H1 (cell line): ENCODE results near the gene SSBP3. TPM values are rescaled to one million over a fixed set of nuclear protein-coding genes. Genes with fewer than 3 reads are reported as not detected.

Experiments
- CTCF ChIA-PET: fragments of 300-600 bp; sonication (Branson Sonifier 250); formaldehyde crosslinking; loops from one replicate; lab custom pipeline; 2021; ENCODE audit not compliant: partially characterized antibody; lab: Charles Lee
- POLR2A ChIA-PET: fragments of 300-600 bp; sonication (Branson Sonifier 250); formaldehyde crosslinking; loops from one replicate; lab custom pipeline; 2021; ENCODE audit warnings: inconsistent platforms; ENCODE audit not compliant: partially characterized antibody; lab: Charles Lee
- DNase-seq, 2 experiments: peaks; one replicate each; pipeline versions ENCODE4 v3.0.0 to v3.0.0-alpha.2; 2010 to 2022; ENCODE audit warnings: low spot score in 2 of 2, low read depth in 1 of 2, mixed read lengths in 1 of 2
- FAIRE-seq: peaks from 2 replicates; lab custom pipeline; 2011; peaks lifted over from hg19 to GRCh38; lab: Jason Lieb, UNC
- H2AFZ ChIP-seq: 2 replicates; pipeline ENCODE4 v1.8.1; 2012; ENCODE audit warnings: low read length, inconsistent platforms
- H2AK5ac ChIP-seq: 2 replicates; pipeline ENCODE4 v1.6.1; 2013; ENCODE audit warnings: low read depth, low read length
- H2BK120ac ChIP-seq: replicated peaks from 2 replicates; pipeline ENCODE3; 2013; ENCODE audit warnings: low read depth, low read length, inconsistent platforms
- H2BK12ac ChIP-seq: 2 replicates; pipeline ENCODE4 v1.6.1; 2013; ENCODE audit warnings: low read depth, low read length
- H2BK15ac ChIP-seq: 2 replicates; pipeline ENCODE4 v1.6.1; 2013; ENCODE audit warnings: low read length
- H2BK20ac ChIP-seq: 2 replicates; pipeline ENCODE4 v1.6.1; 2013; ENCODE audit warnings: low read length
- H2BK5ac ChIP-seq: 2 replicates; pipeline ENCODE4 v1.6.1; 2013; ENCODE audit warnings: low read depth, low read length
- H3K14ac ChIP-seq: 2 replicates; pipeline ENCODE4 v1.6.1; 2013; ENCODE audit warnings: inconsistent platforms; ENCODE audit not compliant: insufficient read length
- H3K18ac ChIP-seq: 2 replicates; pipeline ENCODE4 v1.6.1; 2013; ENCODE audit warnings: low read length; ENCODE audit errors: extremely low read depth
- H3K23ac ChIP-seq: 2 replicates; pipeline ENCODE4 v1.6.1; 2013; ENCODE audit warnings: inconsistent platforms; ENCODE audit not compliant: insufficient read length
- H3K23me2 ChIP-seq: 2 replicates; pipeline ENCODE4 v1.6.1; 2013; ENCODE audit warnings: low read depth, low read length
- H3K27ac ChIP-seq: 2 replicates; pipeline ENCODE4 v1.6.1; 2011; ENCODE audit warnings: low read depth, low read length, inconsistent platforms
- H3K27me3 ChIP-seq, 4 experiments: replicated peaks in 1 of 4; 1 replicate in 1 of 4; 2 replicates in 3 of 4; pipeline versions ENCODE4 v1.6.1 to v1.8.1; 2011 to 2013; ENCODE audit warnings: low read length in 3 of 4, mild to moderate bottlenecking in 3 of 4, inconsistent platforms in 2 of 4, mixed read lengths in 2 of 4, moderate library complexity in 1 of 4; ENCODE audit not compliant: control insufficient read depth in 3 of 4, insufficient read depth in 3 of 4; ENCODE audit errors: extremely low read depth in 1 of 4
- H3K36me3 ChIP-seq, 4 experiments: 2 replicates each; pipeline versions ENCODE4 v1.6.1 to v1.8.1; 2011 to 2013; ENCODE audit warnings: mild to moderate bottlenecking in 4 of 4, low read length in 3 of 4, moderate library complexity in 2 of 4, control low read depth in 1 of 4, inconsistent platforms in 1 of 4; ENCODE audit not compliant: insufficient read depth in 4 of 4, control insufficient read depth in 2 of 4
- H3K4ac ChIP-seq: replicated peaks from 2 replicates; pipeline ENCODE3; 2013; ENCODE audit warnings: low read length, low read depth, mixed read lengths, inconsistent platforms; ENCODE audit not compliant: insufficient read length
- H3K4me1 ChIP-seq, 4 experiments: replicated peaks in 1 of 4; 1 replicate in 1 of 4; 2 replicates in 3 of 4; pipeline versions ENCODE4 v1.6.1 to v1.8.1; 2011 to 2013; ENCODE audit warnings: low read length in 3 of 4, inconsistent platforms in 2 of 4, mixed read lengths in 1 of 4; ENCODE audit not compliant: insufficient read depth in 4 of 4, control insufficient read depth in 3 of 4
- H3K4me2 ChIP-seq, 2 experiments: 2 replicates each; pipeline versions ENCODE4 v1.6.1 to v1.8.1; 2011 to 2013; ENCODE audit warnings: low read depth in 2 of 2, low read length in 2 of 2, control low read depth in 1 of 2, inconsistent platforms in 1 of 2, mild to moderate bottlenecking in 1 of 2; ENCODE audit not compliant: insufficient read depth in 1 of 2
- H3K4me3 ChIP-seq, 4 experiments: fragments of 200-600, 300-600 bp in 1 of 4; sonication (generic), shearing (Covaris generic), sonication (Bioruptor Twin) in 1 of 4; 2 replicates each; pipeline versions ENCODE4 v1.5.1 to v1.8.1; 2011 to 2016; ENCODE audit warnings: low read length in 4 of 4, low read depth in 3 of 4, control low read depth in 2 of 4, inconsistent platforms in 2 of 4, mild to moderate bottlenecking in 2 of 4, mixed read lengths in 1 of 4, moderate library complexity in 1 of 4; ENCODE audit not compliant: insufficient read depth in 2 of 4; ENCODE audit errors: extremely low read depth in 1 of 4
- H3K56ac ChIP-seq: replicated peaks from 2 replicates; pipeline ENCODE3; 2013; ENCODE audit warnings: low read depth, mild to moderate bottlenecking, mixed read lengths, low read length, inconsistent platforms; ENCODE audit not compliant: insufficient read length
- H3K79me1 ChIP-seq: 2 replicates; pipeline ENCODE4 v1.6.1; 2013; ENCODE audit warnings: low read depth, low read length, control low read depth
- H3K79me2 ChIP-seq, 2 experiments: 2 replicates each; pipeline versions ENCODE4 v1.6.1 to v1.8.1; 2012 to 2013; ENCODE audit warnings: low read length in 2 of 2, mild to moderate bottlenecking in 2 of 2, inconsistent platforms in 1 of 2; ENCODE audit not compliant: insufficient read depth in 2 of 2, control insufficient read depth in 1 of 2
- H3K9ac ChIP-seq, 4 experiments: replicated peaks in 1 of 4; 1 replicate in 1 of 4; 2 replicates in 3 of 4; pipeline versions ENCODE4 v1.6.1 to v1.8.1; 2011 to 2013; ENCODE audit warnings: low read depth in 3 of 4, low read length in 3 of 4, control low read depth in 2 of 4, mild to moderate bottlenecking in 2 of 4, moderate library complexity in 2 of 4, inconsistent platforms in 1 of 4; ENCODE audit errors: extremely low read depth in 1 of 4
- H3K9me3 ChIP-seq, 2 experiments: 2 replicates each; pipeline versions ENCODE4 v1.6.1 to v1.8.1; 2012 to 2013; ENCODE audit warnings: mild to moderate bottlenecking in 2 of 2, moderate library complexity in 2 of 2, control low read depth in 1 of 2, inconsistent platforms in 1 of 2, low read depth in 1 of 2, low read length in 1 of 2, mixed read lengths in 1 of 2; ENCODE audit not compliant: insufficient read depth in 2 of 2
- H4K20me1 ChIP-seq, 2 experiments: replicated peaks in 1 of 2; 2 replicates each; pipeline versions ENCODE3 to v1.8.1; 2011 to 2013; ENCODE audit warnings: inconsistent platforms in 2 of 2, low read length in 2 of 2, mild to moderate bottlenecking in 1 of 2; ENCODE audit not compliant: insufficient read depth in 2 of 2, control insufficient read depth in 1 of 2
- H4K5ac ChIP-seq: 2 replicates; pipeline ENCODE4 v1.6.1; 2013; ENCODE audit warnings: low read length, low read depth, mixed read lengths, inconsistent platforms; ENCODE audit not compliant: insufficient read length
- H4K8ac ChIP-seq: 2 replicates; pipeline ENCODE4 v1.8.0; 2013; ENCODE audit warnings: mild to moderate bottlenecking, moderate library complexity, low read length, inconsistent platforms; ENCODE audit not compliant: insufficient read depth; ENCODE audit errors: extremely low read depth
- H4K91ac ChIP-seq: replicated peaks from 2 replicates; pipeline ENCODE3; 2013; ENCODE audit warnings: low read length, mixed read lengths, inconsistent platforms; ENCODE audit not compliant: insufficient read length
- ZNF274 ChIP-seq: IDR thresholded peaks from 2 replicates; pipeline ENCODE4 v1.7.0; 2012; ENCODE audit warnings: low read length, borderline replicate concordance; ENCODE audit errors: extremely low read depth
- WGBS, 2 experiments: shearing (Covaris generic) in 1 of 2; methylation state at CpG; one replicate each; pipeline versions ENCODE4 v1.1.6 to v1.1.7; 2013 to 2015; ENCODE audit warnings: low lambda C conversion rate in 2 of 2, mixed read lengths in 2 of 2, inconsistent platforms in 1 of 2, low coverage in 1 of 2, missing lambda C conversion rate in 1 of 2; ENCODE audit not compliant: insufficient replicate concordance in 2 of 2, insufficient coverage in 1 of 2, insufficient read length in 1 of 2; ENCODE audit errors: extremely low coverage in 1 of 2, missing lambda C conversion rate in 1 of 2; 5-methylcytosine and 5-hydroxymethylcytosine counted together
- polyA plus RNA-seq, 7 experiments: library from polyadenylated mRNA; depleted of rRNA in 3 of 7; stranded (reverse) in 5 of 7; unstranded in 2 of 7; fragments of >200 nt in 5 of 7; fragments of 200-250 nt in 2 of 7; gene quantifications; 1 replicate in 5 of 7; 2 replicates in 1 of 7; 4 replicates in 1 of 7; pipeline versions ENCODE4 v1.2.1 to v1.2.3, GENCODE V29; 2011 to 2013; ENCODE audit warnings: missing spikeins in 2 of 7, mixed read lengths in 2 of 7
- total RNA-seq: library from RNA; stranded (reverse); fragmentation: NEBNext Ultra II Directional; extraction: Animal tissue kit (Norgen Biotek cat#: 25700); gene quantifications from 2 replicates; pipeline ENCODE4 v1.2.1, GENCODE V29; 2021

SSBP3 gene
- total and polyA plus RNA-seq, 2 of the 8 experiments (the other 6 are each of a cell fraction or from before 2014, with no cell fraction given) = 99.7 to 133 TPM

DNA sequence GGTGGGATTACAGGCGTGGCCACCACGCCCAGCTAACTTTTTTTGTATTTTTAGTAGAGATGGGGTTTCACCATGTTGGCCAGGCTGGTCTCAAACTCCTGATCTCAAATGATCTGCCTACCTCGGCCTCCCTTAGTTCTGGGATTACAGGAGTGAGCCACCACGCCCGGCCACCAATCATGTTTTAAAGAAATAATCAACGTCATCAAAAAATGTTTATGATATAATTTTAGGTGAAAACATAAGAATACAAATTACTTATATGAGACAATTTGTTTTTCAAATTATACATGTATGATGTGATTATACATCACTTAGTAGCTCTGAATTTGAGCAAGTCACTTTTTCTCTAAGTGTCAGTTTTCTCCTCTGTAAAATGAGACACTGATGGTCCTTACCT lies 31.6 kb upstream of the SSBP3 start:
- DNase-seq (no peak), FAIRE-seq (no peak)
- Histone ChIP-seq H3K4me2 (no peak overlapping the region), H3K23ac (no peak overlapping the region), H3K18ac (no peak overlapping the region), H2AFZ (no peak overlapping the region), H3K36me3 (no peaks in the 10 kb centered on the region), H4K20me1 (no peaks in the 10 kb centered on the region), H4K5ac (no peak overlapping the region), H3K23me2 (no peaks in the 10 kb centered on the region), H2BK15ac (no peak overlapping the region), H3K9me3 (no peaks in the 10 kb centered on the region), H3K4ac (no peak overlapping the region), H4K8ac (no peak overlapping the region), H2BK12ac (no peak overlapping the region), H2BK120ac (no peak overlapping the region), H3K56ac (no peak overlapping the region), H3K14ac (no peak overlapping the region), H4K91ac (no peak overlapping the region), H3K27me3 (no peaks in the 10 kb centered on the region), H3K27ac (no peak overlapping the region), H2BK20ac (no peak overlapping the region), H3K79me2 (no peaks in the 10 kb centered on the region), H2BK5ac (no peak overlapping the region), H3K9ac (no peak overlapping the region), H3K79me1 (no peaks in the 10 kb centered on the region), H3K4me1 (no peaks in the 10 kb centered on the region), H3K4me3 (no peak overlapping the region), H2AK5ac (no peak overlapping the region)
- POLR2A ChIA-PET = no interaction called here
- no peak for TF ChIP-seq ZNF274
- 80% methylated on average over 6 of the region's 6 CpGs; no CpG with 5 or more reads in 1 of the 2 experiments for WGBS, 2 experiments
- CTCF ChIA-PET = interaction anchor here (1.1 kb wide), 1 partner anchor 12 kb away, joined by 4 read pairs; no protein-coding TSS in a partner anchor
